ENCODE data around the gene RUFY3. TPM values are rescaled to one million over a fixed set of nuclear protein-coding genes. Genes with fewer than 3 reads are reported as not detected.

Gene RUFY3
- total RNA-seq, 2 experiments from 2014 or later: 35.1 to 43.2 TPM

DNA sequence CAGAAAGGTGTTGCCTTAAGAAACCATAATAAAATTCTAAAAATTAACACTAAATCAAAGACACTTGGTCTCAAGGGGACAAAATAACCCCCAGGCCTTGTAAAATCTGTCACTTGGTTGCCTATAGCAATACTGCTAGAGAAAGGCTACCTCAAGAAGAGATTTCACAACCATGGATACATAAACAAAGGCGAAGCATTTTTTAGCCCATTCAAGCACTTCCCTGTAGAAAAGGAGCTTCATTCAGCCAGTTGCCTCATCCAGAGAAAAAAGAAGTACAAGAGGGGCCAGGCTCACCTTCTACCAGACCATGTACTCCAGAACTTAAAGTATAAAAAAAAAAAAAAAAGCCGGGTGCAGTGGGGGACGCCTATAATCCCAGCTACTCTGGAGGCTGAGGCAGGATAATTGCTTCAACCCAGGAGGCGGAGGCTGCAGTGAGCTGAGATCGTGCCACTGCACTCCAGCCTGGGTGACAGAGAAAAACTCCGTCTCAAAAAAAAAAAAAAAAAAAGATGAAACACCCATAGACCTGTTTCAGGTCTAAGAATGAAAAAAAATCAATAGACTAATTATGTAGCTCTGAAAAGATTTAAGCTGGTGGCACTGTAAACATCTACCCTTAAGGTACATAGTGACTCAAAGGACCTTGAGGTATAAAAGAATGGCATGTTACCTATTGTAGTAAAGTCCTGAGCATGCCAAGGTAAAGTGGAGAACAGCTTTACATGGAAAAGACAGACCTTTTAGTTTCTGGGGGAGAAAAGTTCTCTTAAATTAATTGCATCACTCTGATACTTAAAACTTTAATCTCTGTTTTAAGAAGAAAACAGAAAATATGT lies 18.0 kb downstream of the RUFY3 start:
- CTCF ChIA-PET: interaction anchor here (1.0 to 2.0 kb wide), 7 partner anchors 18 to 162 kb away, joined by 3 to 5 read pairs (median 4); partner anchors contain the start of gene RUFY3
- H3K4me3 Mint-ChIP-seq: no peak overlapping the region
- no peak overlapping the region for H3K27ac Mint-ChIP-seq
- H3K9me3 Mint-ChIP-seq (ENCODE audit: insufficient read depth): no peaks in the 10 kb centered on the region
- H3K4me1 Mint-ChIP-seq (ENCODE audit: low read depth): peaks cover 32% of the 10 kb centered on the region
- no peak for ATAC-seq
- DNase-seq: no peak
- no peaks in the 10 kb centered on the region for H3K36me3 Mint-ChIP-seq (ENCODE audit: low read depth)
- POLR2A ChIA-PET: interaction anchor here (0.6 kb wide), 1 partner anchor 35 kb away, joined by 3 read pairs; no protein-coding TSS in a partner anchor
- no peaks in the 10 kb centered on the region for H3K27me3 Mint-ChIP-seq (ENCODE audit: low read depth)

DNA sequence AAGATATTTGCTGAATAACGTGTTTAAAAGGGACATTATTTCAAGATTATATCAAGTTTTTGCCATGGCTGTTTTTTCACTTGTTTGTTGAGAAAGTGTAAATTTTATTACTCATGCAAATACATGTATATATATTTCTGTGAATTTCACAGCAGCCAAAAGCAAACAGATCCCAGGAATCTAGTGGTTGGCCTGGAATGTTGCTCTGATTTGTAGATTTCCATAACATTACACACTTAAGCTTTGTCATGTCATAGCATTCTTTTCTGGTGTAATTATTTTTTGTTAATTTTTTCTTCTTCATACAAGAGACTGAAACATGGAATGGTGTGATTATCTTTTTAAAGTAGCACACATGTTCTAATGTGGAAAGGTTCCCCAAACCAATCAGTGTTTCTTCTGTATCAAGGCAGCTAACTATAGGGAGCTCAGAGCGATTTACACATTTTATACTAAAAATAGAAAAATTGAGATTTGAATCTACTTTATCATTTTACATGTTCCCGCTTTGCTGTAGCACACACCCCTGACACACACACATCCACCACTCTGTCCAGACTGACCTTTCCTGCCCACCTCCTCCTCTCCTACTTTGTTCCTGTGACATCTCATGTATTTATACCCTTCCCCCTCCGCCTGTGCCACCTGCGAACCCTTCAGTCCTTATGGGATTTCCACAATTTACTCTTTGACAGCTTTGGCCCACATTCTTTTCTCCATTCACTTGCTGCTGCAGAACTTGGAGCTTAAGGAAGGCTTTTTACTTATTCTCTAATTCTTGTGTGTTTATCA lies 20.3 kb downstream of the RUFY3 start:
- no peaks in the 10 kb centered on the region for H3K27me3 Mint-ChIP-seq (ENCODE audit: low read depth)
- DNase-seq (no peak), ATAC-seq (no peak)
- H3K27ac Mint-ChIP-seq: no peak overlapping the region
- H3K36me3 Mint-ChIP-seq (ENCODE audit: low read depth): no peaks in the 10 kb centered on the region
- ChIA-PET POLR2A (interaction anchor here (0.7 kb wide), 2 partner anchors 28 to 80 kb away, joined by 3 read pairs; no protein-coding TSS in a partner anchor), CTCF (interaction anchor here (1.0 kb wide), 1 partner anchor 13 kb away, joined by 4 read pairs; no protein-coding TSS in a partner anchor)
- H3K4me1 Mint-ChIP-seq (ENCODE audit: low read depth): peaks cover 10% of the 10 kb centered on the region
- no peaks in the 10 kb centered on the region for H3K9me3 Mint-ChIP-seq (ENCODE audit: insufficient read depth)
- H3K4me3 Mint-ChIP-seq: no peak overlapping the region

DNA sequence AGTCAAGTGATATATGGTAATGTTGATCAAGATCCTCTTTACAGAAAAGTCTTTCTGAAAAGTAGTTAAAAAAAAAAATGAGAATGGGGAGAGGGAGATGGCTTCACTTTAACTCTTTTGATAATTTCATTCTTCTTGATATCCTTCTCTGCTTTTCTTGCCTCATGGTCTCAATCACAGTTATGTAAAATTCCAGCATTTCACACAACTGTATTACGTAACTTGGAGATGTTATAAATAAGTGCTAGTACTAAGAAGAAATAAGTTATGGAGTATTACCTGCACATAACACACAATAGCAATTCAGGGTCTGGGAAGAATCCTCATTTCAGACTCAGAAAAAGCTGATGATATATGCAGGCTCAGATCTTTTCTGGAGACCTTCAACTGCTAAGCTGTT lies 22.0 kb downstream of the RUFY3 start:
- no peak for ATAC-seq
- Mint-ChIP-seq H3K4me1 (ENCODE audit: low read depth) (no peaks in the 10 kb centered on the region), H3K4me3 (no peak overlapping the region), H3K27me3 (ENCODE audit: low read depth) (no peaks in the 10 kb centered on the region), H3K27ac (no peak overlapping the region), H3K36me3 (ENCODE audit: low read depth) (no peaks in the 10 kb centered on the region), H3K9me3 (ENCODE audit: insufficient read depth) (no peaks in the 10 kb centered on the region)
- DNase-seq: no peak
- ChIA-PET POLR2A (no interaction called here), CTCF (interaction anchor here (3.4 kb wide), 1 partner anchor 9 kb away, joined by 16 read pairs; no protein-coding TSS in a partner anchor)

- ATAC-seq: no peak
- Mint-ChIP-seq H3K27ac (no peak overlapping the region), H3K9me3 (ENCODE audit: insufficient read depth) (no peaks in the 10 kb centered on the region), H3K27me3 (ENCODE audit: low read depth) (no peaks in the 10 kb centered on the region), H3K4me1 (ENCODE audit: low read depth) (peaks cover 7% of the 10 kb centered on the region), H3K36me3 (ENCODE audit: low read depth) (no peaks in the 10 kb centered on the region), H3K4me3 (no peak overlapping the region)
- CTCF ChIA-PET: interaction anchor here (1.7 to 3.4 kb wide), 2 partner anchors 9 to 11 kb away, joined by 5 to 16 read pairs; no protein-coding TSS in a partner anchor
- DNase-seq: no peak
- POLR2A ChIA-PET: no interaction called here
Measured at GRCh38 chr4:70746179-70746839, 24.5 kb downstream of the RUFY3 start.

DNA sequence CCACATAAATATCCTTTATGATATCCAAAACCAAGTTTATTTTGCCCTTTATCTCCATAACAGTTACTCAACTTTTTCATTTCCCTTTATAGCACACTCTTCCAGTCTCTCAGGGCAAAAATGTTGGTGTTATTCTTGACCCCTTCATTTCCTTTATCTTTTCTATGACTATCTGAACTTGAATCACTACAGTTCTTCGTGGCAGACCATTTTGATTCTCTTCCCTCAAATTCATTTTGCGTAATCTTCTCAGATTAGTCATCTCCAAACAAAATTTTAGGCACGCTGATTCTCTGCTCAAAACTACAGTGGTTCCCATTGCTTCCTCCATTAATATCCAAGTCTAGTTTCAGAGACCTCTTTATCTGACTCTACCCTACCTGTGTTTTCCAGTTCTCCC lies 26.1 kb downstream of the RUFY3 start:
- ChIA-PET CTCF (no interaction called here), POLR2A (no interaction called here)
- ATAC-seq (no peak), DNase-seq (no peak)
- Mint-ChIP-seq H3K4me3 (no peak overlapping the region), H3K4me1 (ENCODE audit: low read depth) (peaks cover 7% of the 10 kb centered on the region), H3K36me3 (ENCODE audit: low read depth) (no peaks in the 10 kb centered on the region), H3K27ac (no peak overlapping the region), H3K27me3 (ENCODE audit: low read depth) (no peaks in the 10 kb centered on the region), H3K9me3 (ENCODE audit: insufficient read depth) (no peaks in the 10 kb centered on the region)

GRCh38 chr4:70749313-70749712 lies 27.5 kb downstream of the RUFY3 start:
- CTCF ChIA-PET: interaction anchor here (0.8 to 3.7 kb wide), 4 partner anchors 10 to 97 kb away, joined by 3 to 14 read pairs (median 8); no protein-coding TSS in a partner anchor
- ATAC-seq (no peak), DNase-seq (no peak)
- POLR2A ChIA-PET: interaction anchor here (0.6 to 1.1 kb wide), 3 partner anchors 12 to 102 kb away, joined by 3 to 5 read pairs (median 3); no protein-coding TSS in a partner anchor
- Mint-ChIP-seq H3K9me3 (ENCODE audit: insufficient read depth) (no peaks in the 10 kb centered on the region), H3K4me1 (ENCODE audit: low read depth) (peaks cover 7% of the 10 kb centered on the region), H3K27ac (no peak overlapping the region), H3K4me3 (no peak overlapping the region), H3K27me3 (ENCODE audit: low read depth) (no peaks in the 10 kb centered on the region), H3K36me3 (ENCODE audit: low read depth) (no peaks in the 10 kb centered on the region)

- POLR2A ChIA-PET: no interaction called here
- no peaks in the 10 kb centered on the region for H3K27me3 Mint-ChIP-seq (ENCODE audit: low read depth)
- H3K27ac Mint-ChIP-seq: no peak overlapping the region
- H3K4me3 Mint-ChIP-seq: no peak overlapping the region
- DNase-seq: no peak
- no peaks in the 10 kb centered on the region for H3K9me3 Mint-ChIP-seq (ENCODE audit: insufficient read depth)
- peaks cover 4% of the 10 kb centered on the region for H3K36me3 Mint-ChIP-seq (ENCODE audit: low read depth)
- CTCF ChIA-PET: interaction anchor here (3.7 kb wide), 1 partner anchor 18 kb away, joined by 14 read pairs; no protein-coding TSS in a partner anchor
- H3K4me1 Mint-ChIP-seq (ENCODE audit: low read depth): peaks cover 7% of the 10 kb centered on the region
- ATAC-seq: no peak
Measured at GRCh38 chr4:70752236-70752635, 30.5 kb downstream of the RUFY3 start.

GRCh38 chr4:70753630-70754029 lies 31.9 kb downstream of the RUFY3 start:
- no peaks in the 10 kb centered on the region for H3K27me3 Mint-ChIP-seq (ENCODE audit: low read depth)
- ChIA-PET POLR2A (no interaction called here), CTCF (interaction anchor here (1.6 kb wide), 1 partner anchor 102 kb away, joined by 5 read pairs; no protein-coding TSS in a partner anchor)
- no peak overlapping the region for H3K27ac Mint-ChIP-seq
- peaks cover 4% of the 10 kb centered on the region for H3K36me3 Mint-ChIP-seq (ENCODE audit: low read depth)
- peaks cover 7% of the 10 kb centered on the region for H3K4me1 Mint-ChIP-seq (ENCODE audit: low read depth)
- no peak for ATAC-seq
- no peak overlapping the region for H3K4me3 Mint-ChIP-seq
- no peaks in the 10 kb centered on the region for H3K9me3 Mint-ChIP-seq (ENCODE audit: insufficient read depth)
- DNase-seq: no peak

DNA sequence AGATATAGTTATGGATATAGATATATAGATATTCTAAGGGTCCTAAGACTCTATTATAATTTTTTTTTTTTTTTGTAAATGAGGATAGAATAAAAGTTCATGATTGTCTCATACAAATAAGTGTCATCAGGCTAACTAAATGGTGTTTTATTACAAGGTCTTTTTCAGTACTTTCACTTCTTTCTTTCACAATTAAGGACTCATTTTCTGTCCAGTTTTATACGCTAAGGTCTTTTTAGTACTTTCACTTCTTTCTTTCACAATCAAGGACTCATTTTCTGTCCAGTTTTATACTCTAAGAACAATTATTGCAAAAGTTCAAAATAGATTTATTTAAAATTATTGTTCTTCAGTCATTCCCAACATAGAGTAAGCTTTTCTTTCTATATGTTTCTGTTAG lies 32.7 kb downstream of the RUFY3 start:
- Mint-ChIP-seq H3K27ac (no peak overlapping the region), H3K36me3 (ENCODE audit: low read depth) (peaks cover 4% of the 10 kb centered on the region), H3K9me3 (ENCODE audit: insufficient read depth) (no peaks in the 10 kb centered on the region), H3K27me3 (ENCODE audit: low read depth) (no peaks in the 10 kb centered on the region), H3K4me3 (no peak overlapping the region), H3K4me1 (ENCODE audit: low read depth) (peaks cover 11% of the 10 kb centered on the region)
- ChIA-PET POLR2A (no interaction called here), CTCF (interaction anchor here (1.3 to 1.6 kb wide), 2 partner anchors 13 to 102 kb away, joined by 4 to 5 read pairs; no protein-coding TSS in a partner anchor)
- no peak for ATAC-seq
- DNase-seq: no peak

- Mint-ChIP-seq H3K4me3 (no peak overlapping the region), H3K4me1 (ENCODE audit: low read depth) (peaks cover 11% of the 10 kb centered on the region), H3K9me3 (ENCODE audit: insufficient read depth) (no peaks in the 10 kb centered on the region), H3K27ac (no peak overlapping the region), H3K36me3 (ENCODE audit: low read depth) (peaks cover 4% of the 10 kb centered on the region), H3K27me3 (ENCODE audit: low read depth) (no peaks in the 10 kb centered on the region)
- DNase-seq (no peak), ATAC-seq (no peak)
- POLR2A ChIA-PET: no interaction called here
- CTCF ChIA-PET: interaction anchor here (0.6 to 1.6 kb wide), 3 partner anchors 14 to 103 kb away, joined by 3 to 5 read pairs (median 4); no protein-coding TSS in a partner anchor
Measured at GRCh38 chr4:70754990-70755688, 33.4 kb downstream of the RUFY3 start.

DNA sequence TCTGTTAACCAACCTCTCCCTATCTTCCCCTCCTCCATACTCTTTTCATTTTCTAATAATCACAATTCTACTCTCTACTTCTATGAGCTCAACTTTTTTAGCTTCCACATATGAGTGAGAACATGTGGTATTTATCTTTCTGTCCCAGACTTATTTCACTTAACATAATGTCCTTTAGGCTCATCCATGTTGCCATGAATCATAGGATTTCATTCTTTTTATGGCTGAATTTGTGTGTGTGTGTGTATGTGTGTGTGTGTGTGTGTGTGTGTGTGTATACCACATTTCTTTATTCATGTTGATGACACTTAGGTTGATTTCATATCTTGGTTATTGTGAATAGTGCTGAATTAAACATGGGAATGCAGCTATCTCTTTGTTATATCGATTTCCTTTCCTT lies 37.4 kb downstream of the RUFY3 start:
- DNase-seq: no peak
- ATAC-seq: no peak
- peaks cover 10% of the 10 kb centered on the region for H3K4me1 Mint-ChIP-seq (ENCODE audit: low read depth)
- ChIA-PET POLR2A (no interaction called here), CTCF (interaction anchor here (0.7 to 1.8 kb wide), 6 partner anchors 9 to 70 kb away, joined by 3 to 6 read pairs (median 4); partner anchors contain the start of gene UTP3)
- H3K27ac Mint-ChIP-seq: no peak overlapping the region
- H3K36me3 Mint-ChIP-seq (ENCODE audit: low read depth): peaks cover 5% of the 10 kb centered on the region
- H3K4me3 Mint-ChIP-seq: no peak overlapping the region
- H3K27me3 Mint-ChIP-seq (ENCODE audit: low read depth): no peaks in the 10 kb centered on the region
- no peaks in the 10 kb centered on the region for H3K9me3 Mint-ChIP-seq (ENCODE audit: insufficient read depth)

Data from activated CD8-positive, alpha-beta T cell treated with anti-CD3 and anti-CD28 coated beads, Interleukin-2, amount 10 ng/mL, durations not matched to agents 7 days and 5 days (primary cell).